B cell (primary cell): ENCODE data around the gene NMNAT2. TPM values are rescaled to one million over a fixed set of nuclear protein-coding genes. Genes with fewer than 3 reads are reported as not detected.

Experiments
- ATAC-seq: fragments of 200-7000 bp; cut with Tn5 transposase; one replicate; pipeline ENCODE4 v1.10.0; 2021; ENCODE audit warnings: low read depth, mild to moderate bottlenecking, moderate number of reproducible peaks, moderate library complexity
- CTCF ChIA-PET: fragments of 350-600 bp; sonication (Branson Sonifier 250); formaldehyde crosslinking; loops from one replicate; lab custom pipeline; 2021; ENCODE audit warnings: antibody characterized with exemption, inconsistent platforms; lab: Charles Lee
- POLR2A ChIA-PET: fragments of 350-600 bp; sonication (Branson Sonifier 250); formaldehyde crosslinking; loops from one replicate; lab custom pipeline; 2021; ENCODE audit warnings: antibody characterized with exemption; lab: Charles Lee
- DNase-seq: peaks from one replicate; pipeline ENCODE4 v3.0.0; 2013
- H2AFZ ChIP-seq: 2 replicates; pipeline ENCODE4 v1.6.1; 2012; ENCODE audit warnings: mild to moderate bottlenecking, low read depth, low read length; ENCODE audit not compliant: insufficient read depth, poor library complexity, severe bottlenecking
- H3K27ac ChIP-seq, 2 donors: 1 replicate in 1 of 2; 2 replicates in 1 of 2; pipeline ENCODE4 v1.5.1; 2012 to 2013; ENCODE audit warnings: low read length in 2 of 2, mild to moderate bottlenecking in 2 of 2, moderate library complexity in 1 of 2
- H3K27me3 ChIP-seq, 4 experiments: fragments of 200-600 bp in 1 of 4; sonication (generic) in 1 of 4; replicated peaks in 1 of 4; 1 replicate in 2 of 4; 2 replicates in 2 of 4; pipeline versions ENCODE4 v1.6.1 to v1.7.0; 2013 to 2016; ENCODE audit warnings: low read length in 3 of 4, mild to moderate bottlenecking in 2 of 4, mixed read lengths in 1 of 4, moderate library complexity in 1 of 4; ENCODE audit not compliant: insufficient read depth in 4 of 4, control insufficient read depth in 3 of 4; ENCODE audit errors: control extremely low read depth in 1 of 4
- H3K36me3 ChIP-seq, 2 experiments: replicated peaks in 1 of 2; 1 replicate in 1 of 2; 2 replicates in 1 of 2; pipeline versions ENCODE4 v1.6.1 to v1.7.1; 2013; ENCODE audit warnings: low read length in 1 of 2; ENCODE audit not compliant: insufficient read depth in 2 of 2, control insufficient read depth in 1 of 2; ENCODE audit errors: control extremely low read depth in 1 of 2, extremely low read depth in 1 of 2
- H3K4me1 ChIP-seq, 2 donors: fragments of 200-600 bp in 1 of 2; sonication (generic) in 1 of 2; 1 replicate in 1 of 2; 2 replicates in 1 of 2; pipeline versions ENCODE4 v1.5.1 to v1.6.1; 2013 to 2017; ENCODE audit warnings: low read length in 2 of 2; ENCODE audit not compliant: control insufficient read depth in 2 of 2, insufficient read depth in 2 of 2
- H3K4me2 ChIP-seq: replicated peaks from 2 replicates; pipeline ENCODE3; 2012; ENCODE audit warnings: mild to moderate bottlenecking, low read depth, low read length; ENCODE audit not compliant: poor library complexity, severe bottlenecking
- H3K4me3 ChIP-seq, 5 experiments: fragments of 200-600 bp in 1 of 5; sonication (generic) in 1 of 5; 1 replicate in 3 of 5; 2 replicates in 2 of 5; pipeline versions ENCODE4 v1.5.1 to v1.7.0; 2011 to 2016; ENCODE audit warnings: low read length in 4 of 5, mild to moderate bottlenecking in 4 of 5, low read depth in 2 of 5, control low read depth in 1 of 5, moderate library complexity in 1 of 5; ENCODE audit not compliant: insufficient read depth in 1 of 5; ENCODE audit errors: control extremely low read depth in 1 of 5, extremely low read depth in 1 of 5
- H3K79me2 ChIP-seq: fragments of 200-600 bp; sonication (generic); one replicate; pipeline ENCODE4 v1.6.0; 2016; ENCODE audit warnings: low read length; ENCODE audit not compliant: control insufficient read depth, insufficient read depth
- H3K9ac ChIP-seq: fragments of 200-600 bp; sonication (generic); 2 replicates; pipeline ENCODE4 v1.6.1; 2017; ENCODE audit warnings: mild to moderate bottlenecking, low read length, moderate library complexity
- H3K9me3 ChIP-seq, 3 donors: one replicate each; pipeline versions ENCODE4 v1.6.1 to v1.7.1; 2013; ENCODE audit warnings: low read length in 2 of 3; ENCODE audit not compliant: control insufficient read depth in 2 of 3, insufficient read depth in 1 of 3; ENCODE audit errors: control extremely low read depth in 1 of 3
- H4K20me1 ChIP-seq: 2 replicates; pipeline ENCODE4 v1.6.0; 2012; ENCODE audit warnings: mild to moderate bottlenecking, low read length; ENCODE audit not compliant: insufficient read depth, control insufficient read depth, poor library complexity, severe bottlenecking
- H3K27ac Mint-ChIP-seq: one replicate; pipeline ENCODE4 v1.8.0; 2021; ENCODE audit warnings: mixed read lengths
- H3K27me3 Mint-ChIP-seq: one replicate; pipeline ENCODE4 v1.8.0; 2021; ENCODE audit warnings: mixed read lengths
- H3K4me1 Mint-ChIP-seq: one replicate; pipeline ENCODE4 v1.8.0; 2021; ENCODE audit warnings: mixed read lengths
- H3K4me3 Mint-ChIP-seq: one replicate; pipeline ENCODE4 v1.8.0; 2021; ENCODE audit warnings: mixed read lengths
- H3K9me3 Mint-ChIP-seq: one replicate; pipeline ENCODE4 v1.8.0; 2022; ENCODE audit warnings: mixed read lengths; ENCODE audit not compliant: insufficient read depth
- CTCF ChIP-seq: fragments of 200-600 bp; IDR thresholded peaks from one replicate; pipeline ENCODE4 v1.8.0; 2022; ENCODE audit warnings: antibody characterized with exemption, mild to moderate bottlenecking
- EZH2 ChIP-seq: IDR thresholded peaks from 2 replicates; pipeline ENCODE4 v1.6.1; 2012; ENCODE audit warnings: borderline replicate concordance, low read depth, mild to moderate bottlenecking, moderate library complexity, low read length; ENCODE audit not compliant: insufficient read depth, poor library complexity, severe bottlenecking
- WGBS: methylation state at CpG from one replicate; pipeline ENCODE4 v1.1.5; 2013; ENCODE audit warnings: missing lambda C conversion rate; ENCODE audit not compliant: insufficient coverage; 5-methylcytosine and 5-hydroxymethylcytosine counted together
- intact Hi-C: fragments of 100-400 bp; cut with micrococcal nuclease; formaldehyde crosslinking; loops from one replicate; pipeline ENCODE4 v1.10.0; 2022
- polyA plus RNA-seq: library from polyadenylated mRNA; depleted of rRNA; stranded (reverse); fragments of >200 nt; gene quantifications from 2 replicates; pipeline ENCODE4 v1.2.3, GENCODE V29; 2012
- total RNA-seq, 2 donors: library from RNA; stranded (reverse); fragments of 120-200 nt in 1 of 2; gene quantifications; 1 replicate in 1 of 2; 2 replicates in 1 of 2; pipeline versions ENCODE4 v1.2.3 to v1.2.4, GENCODE V29; 2013 to 2022

NMNAT2 gene
- total and polyA plus RNA-seq, 2 donors (not counting 1 experiment from before 2014, with no cell fraction given) = not detected

GRCh38 chr1:183282101-183282855 lies 135.9 kb downstream of the NMNAT2 start:
- Histone ChIP-seq H3K36me3 (no peaks in the 10 kb centered on the region), H2AFZ (no peak overlapping the region), H3K4me2 (no peak overlapping the region), H4K20me1 (no peaks in the 10 kb centered on the region), H3K4me1 (no peaks in the 10 kb centered on the region), H3K9me3 (no peaks in the 10 kb centered on the region), H3K27me3 (peaks cover 0 to 4% (median 0%) of the 10 kb centered on the region in 4 experiments), H3K9ac (no peak overlapping the region), H3K27ac (no peak overlapping the region), H3K79me2 (no peaks in the 10 kb centered on the region), H3K4me3 (no peak overlapping the region)
- Mint-ChIP-seq H3K9me3 (no peaks in the 10 kb centered on the region), H3K27ac (no peak overlapping the region), H3K4me1 (no peaks in the 10 kb centered on the region), H3K4me3 (no peak overlapping the region), H3K27me3 (peaks cover 21% of the 10 kb centered on the region)
- ATAC-seq = no peak
- DNase-seq = no peak
- 90% methylated on average over 7 of the region's 9 CpGs for WGBS
- TF ChIP-seq EZH2 = no peak
- no peak for TF ChIP-seq CTCF
- CTCF ChIA-PET = interaction anchor here (0.6 to 4.9 kb wide), 14 partner anchors 8 to 634 kb away, joined by 3 to 32 read pairs (median 4); no protein-coding TSS in a partner anchor
- POLR2A ChIA-PET = no interaction called here
- intact Hi-C loops = loop anchor here (5.0 kb wide), 1 partner anchor 635 kb away; no protein-coding TSS in a partner anchor

GRCh38 chr1:183281553-183282091 lies 136.6 kb downstream of the NMNAT2 start:
- ATAC-seq (peak; percentile 79), DNase-seq (peak; percentile 74)
- Histone ChIP-seq H3K36me3 (no peaks in the 10 kb centered on the region), H3K27me3 (peaks cover 0 to 4% (median 0%) of the 10 kb centered on the region in 4 experiments), H3K4me3 (no peak overlapping the region), H3K9me3 (no peaks in the 10 kb centered on the region), H3K4me1 (no peaks in the 10 kb centered on the region), H4K20me1 (no peaks in the 10 kb centered on the region), H2AFZ (no peak overlapping the region), H3K9ac (no peak overlapping the region), H3K27ac (no peak overlapping the region), H3K79me2 (no peaks in the 10 kb centered on the region), H3K4me2 (no peak overlapping the region)
- H3K27me3 Mint-ChIP-seq = peaks cover 21% of the 10 kb centered on the region
- TF ChIP-seq CTCF = peak; percentile 86
- no peak for TF ChIP-seq EZH2
- intact Hi-C loops = loop anchor here (1.0 to 5.0 kb wide), 3 partner anchors 262 to 636 kb away; no protein-coding TSS in a partner anchor
- ChIA-PET POLR2A (no interaction called here), CTCF (interaction anchor here (0.6 to 4.9 kb wide), 13 partner anchors 9 to 635 kb away, joined by 3 to 32 read pairs (median 4); no protein-coding TSS in a partner anchor)
- H3K4me3 Mint-ChIP-seq = no peak overlapping the region
- H3K27ac Mint-ChIP-seq = no peak overlapping the region
- no peaks in the 10 kb centered on the region for H3K9me3 Mint-ChIP-seq
- no peaks in the 10 kb centered on the region for H3K4me1 Mint-ChIP-seq
- 71% methylated on average over 11 of the region's 12 CpGs for WGBS
